Heart right ventricle (tissue), 16 donors: ENCODE results near the gene LCAT. TPM values are rescaled to one million over a fixed set of nuclear protein-coding genes. Genes with fewer than 3 reads are reported as not detected.

Experiments used
- ATAC-seq, 8 donors: fragments of 200-7000 bp; cut with Tn5 transposase; one replicate each; pipeline ENCODE4 v1.9.1; 2020; ENCODE audit warnings: mild to moderate bottlenecking in 8 of 8, moderate library complexity in 8 of 8, moderate number of reproducible peaks in 1 of 8
- DNase-seq, 2 donors: peaks; one replicate each; pipeline ENCODE4 v3.0.0-alpha.2; 2020
- H3K27ac ChIP-seq, 10 donors: fragments of 200-600 bp; sonication (generic) in 2 of 10; one replicate each; pipeline versions ENCODE4 v1.5.0 to v1.8.0; 2020 to 2022; ENCODE audit warnings: mild to moderate bottlenecking in 3 of 10
- H3K27me3 ChIP-seq, 7 donors: fragments of 200-600 bp; one replicate each; pipeline ENCODE4 v1.8.0; 2021 to 2022; ENCODE audit warnings: mild to moderate bottlenecking in 2 of 7
- H3K36me3 ChIP-seq, 9 donors: fragments of 200-600 bp; sonication (generic) in 1 of 9; one replicate each; pipeline versions ENCODE4 v1.5.0 to v1.8.0; 2020 to 2022; ENCODE audit warnings: mild to moderate bottlenecking in 2 of 9
- H3K4me1 ChIP-seq, 9 donors: fragments of 200-600 bp; sonication (generic) in 1 of 9; one replicate each; pipeline versions ENCODE4 v1.5.0 to v1.8.0; 2020 to 2022; ENCODE audit warnings: mild to moderate bottlenecking in 4 of 9
- H3K4me3 ChIP-seq, 10 donors: fragments of 200-600 bp; sonication (generic) in 2 of 10; one replicate each; pipeline versions ENCODE4 v1.5.0 to v1.8.0; 2020 to 2022; ENCODE audit warnings: mild to moderate bottlenecking in 7 of 10, moderate library complexity in 2 of 10
- H3K9me3 ChIP-seq, 11 donors: fragments of 200-600 bp in 10 of 11; sonication (generic) in 2 of 11; one replicate each; pipeline versions ENCODE4 v1.5.0 to v1.8.0; 2013 to 2022; ENCODE audit warnings: mild to moderate bottlenecking in 2 of 11, control low read depth in 1 of 11, moderate library complexity in 1 of 11
- WGBS, 2 donors: extraction: QIAGEN DNeasy Blood & Tissue Kit; methylation state at CpG; one replicate each; pipeline ENCODE4 v1.1.7; 2013; ENCODE audit warnings: inconsistent platforms in 1 of 2; 5-methylcytosine and 5-hydroxymethylcytosine counted together
- intact Hi-C, 10 donors: fragments of 100-400 bp; cut with DNase I; formaldehyde crosslinking; loops; one replicate each; pipeline versions ENCODE4 v1.11.1 to v1.14.2; 2022
- polyA plus RNA-seq, 2 donors: library from polyadenylated mRNA; stranded (reverse); fragments of 200-250 nt; gene quantifications; one replicate each; pipeline ENCODE4 v1.2.3, GENCODE V29; 2013
- total RNA-seq, 10 donors: library from RNA; stranded (reverse); fragmentation: NEBNext Ultra II Directional in 3 of 10; extraction: Animal tissue kit (Norgen Biotek cat#: 25700) in 3 of 10; gene quantifications; one replicate each; pipeline versions ENCODE4 v1.2.1 to v1.2.4, GENCODE V29; 2021 to 2023
- TF ChIP-seq, protein P1 (sequence below), 9 donors: fragments of 200-600 bp; sonication (generic) in 2 of 9; IDR thresholded peaks; one replicate each; pipeline versions ENCODE4 v1.5.0 to v1.8.0; 2021 to 2022; ENCODE audit warnings: antibody characterized with exemption in 9 of 9, mild to moderate bottlenecking in 5 of 9, moderate library complexity in 1 of 9
- donor health status: Arrhythmogenic right ventricular cardiomyopathy.
- donor health status: ischemic (EF 13 %, LVEDD 7.1; RV severe dilation, severe dysfunction).
- donor health status: healthy with polysubstance abuse.
- donor health status: DM: no; HTN: yes; CAD: no.
- donor health status: DM: no; HTN: no; CAD: no.
- donor health status: ischemic (EF 25% LVEDD 6.9; RV normal size, moderate dysfunction).
- donor health status: ischemic (EF 25% LVEDD 5.7; RV mildly dilated, moderate dysfunction).
- donor health status: healthy.
- donor health status: DM: yes; HTN: yes; CAD: no.
- donor health status: Ischemic cardiomyopathy.
- donor health status: ischemic (EF 35%, LVEDD 5.7; RV mildly dilated, moderate dysfunction).
- donor health status: nonischemic (EF 11% LVEDD 7.7; RV severe dilation, severe dysfunction).
- donor health status: DM: yes; HTN: yes; CAD: no.
- donor health status: PGD.
- donor health status: ischemic (EF 29% LVEDD 5.4; RV normal size, mild dysfunction).
- donor health status: nonischemic (EF 23%, LVEDD 6.1; RV moderate dilation, normal function).

LCAT gene
- total and polyA plus RNA-seq, 12 donors, result 14.4 to 96.5 (median 20.6) TPM

DNA sequence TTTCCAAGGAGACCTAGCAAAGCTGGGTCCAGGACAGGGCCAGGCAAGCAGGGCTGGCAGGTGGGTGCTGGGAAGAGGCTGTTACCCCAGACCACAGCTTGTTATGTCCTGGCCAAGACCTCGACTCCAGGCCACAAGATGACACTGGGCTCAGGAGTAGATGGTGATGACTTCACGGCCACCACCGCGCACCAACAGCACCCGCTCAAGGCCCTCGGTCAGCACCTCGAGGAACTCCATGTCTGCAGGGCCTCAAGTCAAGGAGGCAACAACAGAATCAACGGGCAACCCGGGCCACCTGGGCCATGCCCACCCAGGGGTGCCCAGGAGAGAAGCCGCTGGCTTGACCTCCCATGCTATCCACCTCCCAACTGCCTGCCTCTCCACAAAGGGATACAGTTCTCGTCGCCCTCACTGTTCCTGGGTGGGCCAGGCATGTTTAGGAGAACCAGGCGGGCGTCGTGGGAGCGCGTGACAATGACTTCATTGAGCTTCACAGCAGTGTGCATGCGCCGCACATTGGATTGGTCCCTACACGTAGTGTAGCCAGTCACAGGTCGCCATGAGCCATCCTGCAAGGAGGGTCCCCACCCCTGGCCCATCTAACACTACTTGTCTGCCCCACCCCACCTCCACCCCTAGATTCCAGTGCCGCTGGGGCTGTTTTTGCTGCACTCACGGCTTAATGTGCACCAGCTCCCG lies 921 bp upstream of the LCAT start:
- peaks cover 15 to 71% (median 43%) of the 10 kb centered on the region in 9 donors for H3K4me1 ChIP-seq
- 90 to 91% methylated on average over 24 of the region's 24 CpGs for WGBS, 2 donors
- DNase-seq (no peak), ATAC-seq (no peak)
- H3K4me3 ChIP-seq, result no peak overlapping the region
- H3K9me3 ChIP-seq, result no peaks in the 10 kb centered on the region
- H3K36me3 ChIP-seq, result peaks cover 0 to 100% (median 81%) of the 10 kb centered on the region in 9 donors
- H3K27ac ChIP-seq, result peak overlapping the region; percentile 28 to 83 (median 72)
- intact Hi-C loops, result loop anchor here in 1 of 10 donors (10.0 kb wide), 1 partner anchor 400 kb away; no protein-coding TSS in a partner anchor
- TF ChIP-seq, protein P1, sequence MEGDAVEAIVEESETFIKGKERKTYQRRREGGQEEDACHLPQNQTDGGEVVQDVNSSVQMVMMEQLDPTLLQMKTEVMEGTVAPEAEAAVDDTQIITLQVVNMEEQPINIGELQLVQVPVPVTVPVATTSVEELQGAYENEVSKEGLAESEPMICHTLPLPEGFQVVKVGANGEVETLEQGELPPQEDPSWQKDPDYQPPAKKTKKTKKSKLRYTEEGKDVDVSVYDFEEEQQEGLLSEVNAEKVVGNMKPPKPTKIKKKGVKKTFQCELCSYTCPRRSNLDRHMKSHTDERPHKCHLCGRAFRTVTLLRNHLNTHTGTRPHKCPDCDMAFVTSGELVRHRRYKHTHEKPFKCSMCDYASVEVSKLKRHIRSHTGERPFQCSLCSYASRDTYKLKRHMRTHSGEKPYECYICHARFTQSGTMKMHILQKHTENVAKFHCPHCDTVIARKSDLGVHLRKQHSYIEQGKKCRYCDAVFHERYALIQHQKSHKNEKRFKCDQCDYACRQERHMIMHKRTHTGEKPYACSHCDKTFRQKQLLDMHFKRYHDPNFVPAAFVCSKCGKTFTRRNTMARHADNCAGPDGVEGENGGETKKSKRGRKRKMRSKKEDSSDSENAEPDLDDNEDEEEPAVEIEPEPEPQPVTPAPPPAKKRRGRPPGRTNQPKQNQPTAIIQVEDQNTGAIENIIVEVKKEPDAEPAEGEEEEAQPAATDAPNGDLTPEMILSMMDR (IDR thresholded peaks at IDR 0.05), result no peak
- no peaks in the 10 kb centered on the region for H3K27me3 ChIP-seq

DNA sequence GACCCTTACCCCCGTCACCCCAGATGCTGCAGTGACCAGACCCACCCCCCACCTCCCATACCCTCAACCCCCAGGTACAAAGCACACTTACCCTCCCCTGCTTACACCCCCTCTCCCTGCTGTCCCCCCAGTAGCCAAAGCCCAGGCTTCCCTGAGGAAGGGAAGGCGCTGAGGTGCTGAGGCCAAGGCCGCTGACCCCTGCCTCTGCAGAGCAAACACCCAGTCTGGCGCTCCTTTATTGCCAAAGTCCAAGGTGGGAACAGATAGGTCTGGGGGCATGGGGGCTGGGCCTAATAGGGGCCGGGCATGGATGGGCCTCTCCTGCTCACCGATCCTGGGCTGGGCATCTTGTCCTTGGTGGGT lies 683 bp downstream of the LCAT start:
- Histone ChIP-seq H3K9me3 (no peaks in the 10 kb centered on the region), H3K4me3 (no peak overlapping the region), H3K4me1 (peaks cover 15 to 76% (median 45%) of the 10 kb centered on the region in 9 donors), H3K36me3 (peaks cover 0 to 94% (median 67%) of the 10 kb centered on the region in 9 donors), H3K27ac (peak overlapping the region in 9 of 10 donors; percentile 53 to 83 (median 74)), H3K27me3 (no peaks in the 10 kb centered on the region)
- 85 to 89% methylated on average over 6 of the region's 6 CpGs for WGBS, 2 donors
- ATAC-seq (no peak), DNase-seq (no peak)
- TF ChIP-seq, protein P1 (IDR thresholded peaks at IDR 0.05), result no peak
- intact Hi-C loops, result loop anchor here in 1 of 10 donors (10.0 kb wide), 1 partner anchor 398 kb away; no protein-coding TSS in a partner anchor

DNA sequence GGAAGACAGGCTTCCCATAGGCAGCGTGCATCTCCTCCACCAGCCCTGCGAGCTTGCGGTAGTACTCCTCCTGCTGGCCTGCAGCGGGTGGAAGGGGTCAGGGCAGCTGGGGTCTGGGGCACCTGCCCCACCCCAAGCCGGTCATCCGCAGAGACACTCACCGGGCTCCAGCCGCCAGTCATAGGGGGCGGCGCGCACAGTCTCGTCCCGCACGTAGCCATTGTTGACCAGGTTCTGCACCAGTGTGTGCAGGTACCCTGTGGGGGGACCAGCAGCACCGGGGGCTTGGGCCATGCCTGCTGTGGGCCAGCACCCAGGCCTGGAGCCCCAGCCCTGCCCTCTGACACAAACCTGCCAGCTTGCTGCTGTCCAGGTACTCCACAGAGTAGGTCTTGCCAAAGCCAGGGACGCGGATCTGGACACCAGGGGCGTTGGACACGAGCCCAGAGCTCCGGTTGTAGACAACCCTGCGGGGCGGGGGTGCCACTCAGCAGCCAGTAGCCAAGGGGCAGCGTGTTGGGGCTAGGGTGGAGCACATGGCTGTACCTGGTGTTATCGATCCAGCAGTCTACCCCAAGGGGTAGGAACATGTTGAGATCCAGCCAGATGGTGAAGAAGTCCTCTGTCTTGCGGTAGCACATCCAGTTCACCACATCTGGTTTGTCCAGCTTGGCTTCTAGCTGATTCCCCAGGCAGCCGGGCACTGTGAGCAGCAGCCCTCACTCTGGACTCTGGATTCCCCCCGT lies 1.2 kb downstream of the LCAT start:
- no peaks in the 10 kb centered on the region for H3K9me3 ChIP-seq
- TF ChIP-seq, protein P1 (IDR thresholded peaks at IDR 0.05), result no peak
- 73 to 79% methylated on average over 27 of the region's 27 CpGs for WGBS, 2 donors
- peaks cover 13 to 81% (median 45%) of the 10 kb centered on the region in 9 donors for H3K4me1 ChIP-seq
- H3K27ac ChIP-seq, result peak overlapping the region in 6 of 10 donors; percentile 21 to 83 (median 75)
- no peak overlapping the region for H3K4me3 ChIP-seq
- intact Hi-C loops, result loop anchor here in 1 of 10 donors (10.0 kb wide), 1 partner anchor 398 kb away; no protein-coding TSS in a partner anchor
- H3K27me3 ChIP-seq, result no peaks in the 10 kb centered on the region
- DNase-seq, result no peak
- H3K36me3 ChIP-seq, result peaks cover 0 to 89% (median 62%) of the 10 kb centered on the region in 9 donors
- ATAC-seq, result peak in 5 of 8 donors; percentile 0 to 20 (median 7)

DNA sequence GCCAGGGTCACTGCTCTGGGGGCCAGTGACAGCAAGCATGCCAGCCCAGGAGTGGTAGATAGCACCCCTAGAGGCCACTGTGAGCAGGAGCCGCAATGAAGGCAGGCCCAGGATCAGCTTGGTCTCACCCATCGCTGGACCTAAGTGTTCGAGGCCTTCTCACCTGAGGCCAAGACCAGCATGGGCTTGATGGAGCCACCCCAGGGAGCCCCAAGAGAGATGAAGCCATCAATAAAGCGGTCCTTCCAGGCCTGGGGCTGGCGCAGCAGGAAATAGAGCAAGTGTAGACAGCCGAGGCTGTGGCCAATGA lies 1.8 kb downstream of the LCAT start:
- no peaks in the 10 kb centered on the region for H3K27me3 ChIP-seq
- no peaks in the 10 kb centered on the region for H3K9me3 ChIP-seq
- peaks cover 16 to 81% (median 50%) of the 10 kb centered on the region in 9 donors for H3K4me1 ChIP-seq
- DNase-seq (no peak), ATAC-seq (peak in 6 of 8 donors; percentile 3 to 33 (median 20))
- intact Hi-C loops, result loop anchor here in 1 of 10 donors (10.0 kb wide), 1 partner anchor 397 kb away; no protein-coding TSS in a partner anchor
- WGBS, 2 donors, result 70 to 79% methylated on average over 6 of the region's 6 CpGs
- H3K36me3 ChIP-seq, result peaks cover 0 to 84% (median 56%) of the 10 kb centered on the region in 9 donors
- peak overlapping the region in 5 of 10 donors; percentile 21 to 83 (median 74) for H3K27ac ChIP-seq
- TF ChIP-seq, protein P1 (IDR thresholded peaks at IDR 0.05), result peak; percentile 25 to 67 (median 59)
- H3K4me3 ChIP-seq, result no peak overlapping the region
